ENCODE results near the gene POLD2.
A peak's percentile ranks its signal among the peaks of the same experiment; 100 is the strongest.

The POLD2 gene

GRCh38 chr7:44103923-44104859 lies 19.2 kb downstream of the POLD2 start, which contains the start of gene AEBP1:
AEBP1 (plus strand) TSS chr7:44104345; CDS start chr7:44104666, 321 bp downstream.
- FAIRE-seq (no peak), DNase-seq (ENCODE audit: extremely low spot score, insufficient read length, low read depth) (no peak)

- DNase-seq (ENCODE audit: extremely low spot score, insufficient read length, low read depth): no peak
- FAIRE-seq: no peak
Measured at GRCh38 chr7:44103566-44103922, 19.8 kb downstream of the POLD2 start.

- no peak for DNase-seq (ENCODE audit: extremely low spot score, insufficient read length, low read depth)
- FAIRE-seq: no peak
Measured at GRCh38 chr7:44102846-44103565, 20.3 kb downstream of the POLD2 start.

- no peak for FAIRE-seq
- no peak for DNase-seq (ENCODE audit: extremely low spot score, insufficient read length, low read depth)
Measured at GRCh38 chr7:44101966-44102845, 21.1 kb downstream of the POLD2 start.

DNA sequence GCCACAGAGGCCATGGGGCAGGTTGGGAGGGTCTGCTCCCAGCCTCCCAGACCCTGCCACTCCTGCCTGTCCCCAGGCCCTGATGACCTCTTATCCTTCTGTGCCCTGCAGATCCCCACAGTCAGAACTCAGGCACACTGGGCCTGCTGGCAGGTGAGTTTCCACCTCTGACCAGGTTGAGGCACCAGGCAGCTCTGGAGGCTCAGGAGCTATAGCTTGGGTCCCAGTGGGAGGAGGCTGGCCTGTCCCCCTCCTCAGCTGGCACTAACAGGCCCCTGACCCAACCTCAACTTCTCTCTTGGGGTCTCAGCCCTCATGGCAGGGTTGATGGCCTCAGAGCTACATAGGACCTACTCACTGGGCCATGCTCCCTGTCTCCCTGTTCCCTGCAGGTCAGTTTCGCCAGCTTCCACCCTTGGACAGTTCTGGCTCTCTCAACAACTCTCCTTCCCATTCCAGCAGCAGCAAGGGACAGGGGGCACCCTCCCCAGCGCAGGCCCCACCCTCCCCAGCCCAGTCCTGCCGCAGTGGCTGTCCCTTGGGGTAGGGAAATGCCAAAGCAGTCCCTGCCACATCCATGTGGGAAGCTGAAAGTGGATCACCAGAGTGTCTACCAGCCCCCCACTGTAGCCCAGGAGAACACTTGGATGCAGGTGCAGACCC lies 21.9 kb downstream of the POLD2 start:
- DNase-seq (ENCODE audit: extremely low spot score, insufficient read length, low read depth) (no peak), FAIRE-seq (no peak)

GRCh38 chr7:44100458-44101302 lies 22.7 kb downstream of the POLD2 start:
- FAIRE-seq (no peak), DNase-seq (ENCODE audit: extremely low spot score, insufficient read length, low read depth) (no peak)

DNA sequence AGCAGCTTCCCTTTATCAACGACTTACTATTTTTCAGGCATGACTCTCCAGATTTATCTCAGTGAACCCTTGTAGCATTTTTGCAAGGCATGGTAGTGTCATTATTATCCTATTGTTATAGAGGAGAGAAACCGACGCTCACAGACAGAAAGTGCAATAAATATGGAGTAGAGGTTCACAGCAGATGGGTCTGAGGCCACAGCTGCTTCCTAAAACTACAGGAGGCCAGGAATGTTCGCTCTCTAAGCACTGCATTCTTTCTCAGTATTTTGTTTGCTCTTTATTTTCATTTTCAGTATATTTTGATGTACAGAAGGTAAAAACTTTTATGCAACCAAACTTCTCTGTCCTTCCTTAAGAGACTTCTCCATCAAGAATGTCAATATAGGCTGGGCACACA lies 23.7 kb downstream of the POLD2 start:
- FAIRE-seq: no peak

DNA sequence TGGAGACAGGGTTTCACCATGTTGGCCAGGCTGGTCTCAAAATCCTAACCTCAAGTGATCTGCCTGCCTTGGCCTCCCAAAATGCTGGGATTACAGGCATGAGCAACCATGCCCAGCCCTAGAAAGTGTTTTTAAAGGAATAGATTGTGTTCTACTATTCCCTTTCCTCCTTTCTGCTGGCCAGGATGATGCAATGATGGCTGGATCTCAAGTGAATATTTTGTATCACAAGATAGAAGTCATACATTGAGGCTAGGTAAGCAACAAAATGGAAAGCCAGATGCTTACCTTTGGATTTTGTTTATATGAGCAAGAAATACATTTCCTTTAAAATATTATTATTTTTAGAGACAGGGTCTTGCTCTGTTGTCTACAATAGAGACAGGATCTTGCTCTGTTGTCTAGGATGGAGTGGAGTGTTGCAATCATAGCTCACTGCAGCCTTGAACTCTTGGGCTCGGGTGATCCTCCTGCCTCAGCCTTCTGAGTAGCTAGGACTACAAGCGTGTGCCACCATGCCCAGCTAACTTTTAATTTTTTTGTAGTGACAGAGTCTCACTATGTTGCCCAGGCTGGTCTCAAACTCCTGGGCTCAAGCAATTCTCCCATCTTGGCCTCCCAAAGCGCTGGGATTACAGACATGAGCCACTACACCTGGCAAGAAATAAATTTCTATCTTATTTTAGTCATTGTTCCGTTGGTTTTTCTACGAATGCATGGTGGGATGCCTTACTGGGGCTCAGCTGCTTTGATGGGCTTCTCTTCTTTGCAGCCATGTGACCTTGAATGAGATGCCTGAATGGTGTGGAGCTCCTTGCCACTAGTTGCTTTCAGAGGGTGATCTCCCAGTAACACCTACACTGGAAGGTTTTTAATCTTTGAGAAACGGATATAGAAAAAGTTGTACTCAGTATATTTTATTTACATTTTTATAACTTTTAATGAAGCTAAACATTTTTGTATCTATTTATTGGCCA lies 25.0 kb downstream of the POLD2 start:
- DNase-seq (ENCODE audit: extremely low spot score, insufficient read length, low read depth) (no peak), FAIRE-seq (no peak)

More for the DNA sequence above, 23.7 kb downstream of the POLD2 start:
- no peak for DNase-seq (ENCODE audit: extremely low spot score, insufficient read length, low read depth)

DNA sequence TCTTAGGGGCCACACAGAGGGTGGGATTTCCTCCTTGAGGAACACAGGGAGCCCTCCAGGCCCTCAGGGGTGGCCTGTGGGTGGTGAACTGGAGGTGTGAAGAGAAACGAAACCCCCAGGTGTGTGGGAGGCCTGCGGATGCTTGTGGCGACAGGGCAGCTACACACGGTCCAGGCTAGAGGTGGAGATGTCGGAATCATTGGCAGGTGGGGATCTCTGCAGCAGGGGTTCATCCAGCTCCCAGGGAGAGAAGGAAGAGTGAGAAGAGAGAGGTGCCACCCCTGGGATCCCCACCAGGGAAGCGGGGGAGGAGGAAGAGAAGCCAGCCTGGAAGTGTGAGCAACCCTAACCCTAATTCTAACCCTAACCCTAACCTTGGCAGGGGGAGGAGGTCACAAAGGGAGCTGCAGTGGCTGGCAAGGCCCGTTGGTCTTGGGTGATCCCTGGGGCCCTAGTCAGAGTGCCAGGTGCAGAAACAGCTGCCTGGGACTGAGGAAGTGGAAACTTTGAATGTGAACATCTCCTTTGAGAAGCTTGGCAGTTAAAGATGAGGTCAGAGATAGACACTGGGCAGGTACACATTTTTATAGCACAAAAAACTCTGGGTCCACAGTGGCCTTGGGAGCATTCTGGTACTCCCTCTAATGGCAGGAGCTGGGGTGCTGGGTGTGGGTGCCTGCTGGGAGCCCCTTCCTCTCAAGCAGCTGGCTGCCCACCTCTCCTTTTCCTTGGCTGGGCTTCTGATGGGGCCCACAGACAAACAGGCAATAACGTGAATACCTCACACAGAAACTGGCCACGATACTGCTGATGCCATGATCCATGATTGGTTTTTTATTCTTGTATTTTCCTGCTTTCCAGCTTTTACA lies 26.1 kb downstream of the POLD2 start:
- DNase-seq (ENCODE audit: extremely low spot score, insufficient read length, low read depth) (no peak), FAIRE-seq (peak; percentile 80)

GRCh38 chr7:44096326-44096881 lies 26.9 kb downstream of the POLD2 start:
- no peak for DNase-seq (ENCODE audit: extremely low spot score, insufficient read length, low read depth)
- FAIRE-seq: no peak

DNA sequence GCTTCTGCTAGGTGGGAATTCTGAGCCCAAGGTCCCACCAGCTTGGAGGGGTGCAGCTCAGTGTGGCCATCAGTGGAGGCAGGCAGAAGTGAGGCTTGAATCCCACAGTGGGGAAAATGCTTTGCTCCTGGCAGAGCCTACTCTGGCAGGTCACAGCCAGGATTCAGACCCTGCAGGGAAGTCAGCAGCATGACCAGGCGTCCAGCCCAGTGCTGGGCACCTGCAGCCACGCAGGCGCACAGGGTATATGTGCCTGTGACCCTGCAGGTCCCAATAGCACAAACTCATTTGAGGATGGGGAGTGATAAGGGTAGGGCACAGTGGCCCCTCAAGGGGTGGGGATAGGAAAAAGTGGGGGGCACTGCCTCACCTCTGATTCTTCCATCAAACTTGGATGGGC lies 27.6 kb downstream of the POLD2 start:
- FAIRE-seq (no peak), DNase-seq (ENCODE audit: extremely low spot score, insufficient read length, low read depth) (no peak)

GRCh38 chr7:44094883-44095592 lies 28.3 kb downstream of the POLD2 start:
- FAIRE-seq (no peak), DNase-seq (ENCODE audit: extremely low spot score, insufficient read length, low read depth) (no peak)

DNA sequence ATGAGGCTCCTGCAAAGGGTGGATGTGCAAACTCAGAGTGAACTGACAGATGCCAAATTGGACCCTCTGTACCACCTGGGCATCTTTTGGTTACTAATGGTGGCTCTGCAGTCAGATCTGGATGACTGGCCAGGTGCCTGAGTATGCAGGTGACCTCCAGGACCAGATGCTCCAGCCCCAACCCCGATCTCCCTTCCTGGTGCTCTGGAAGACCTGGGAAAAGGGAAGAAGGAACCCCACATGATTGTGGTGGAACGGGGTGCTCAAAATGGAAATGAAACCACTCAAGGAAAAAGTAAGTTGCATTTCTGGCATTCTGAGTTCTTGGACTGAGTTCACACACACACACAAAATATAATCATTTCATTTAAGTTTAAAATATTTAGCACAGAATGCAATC lies 29.0 kb downstream of the POLD2 start:
- FAIRE-seq (no peak), DNase-seq (ENCODE audit: extremely low spot score, insufficient read length, low read depth) (no peak)

DNA sequence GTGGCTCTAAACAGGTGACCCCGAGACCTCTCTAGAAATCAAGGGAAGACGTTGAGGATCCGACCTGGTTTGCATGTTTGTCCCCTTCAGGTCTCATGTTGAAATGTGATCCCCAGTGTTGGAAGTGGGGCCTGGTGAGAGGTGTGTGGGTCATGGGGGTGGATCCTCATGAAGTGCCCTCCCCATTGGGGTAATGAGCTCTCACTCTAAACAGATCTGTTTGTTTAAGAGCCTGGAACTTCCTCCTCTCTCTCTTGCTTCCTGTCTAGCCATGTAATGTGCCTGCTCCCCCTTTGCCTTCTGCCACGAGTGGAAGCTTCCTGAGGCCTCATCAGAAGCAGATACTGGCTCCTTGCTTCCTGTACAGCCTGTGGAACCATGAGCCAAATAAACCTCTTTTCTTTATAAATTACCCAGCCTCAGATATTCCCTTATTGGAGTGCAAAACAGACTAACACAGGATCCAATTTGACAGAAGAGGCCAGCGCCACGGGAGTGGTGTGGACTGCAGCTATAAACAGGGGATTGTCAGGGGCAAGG lies 30.2 kb downstream of the POLD2 start:
- FAIRE-seq (no peak), DNase-seq (ENCODE audit: extremely low spot score, insufficient read length, low read depth) (no peak)

- FAIRE-seq: no peak
- no peak for DNase-seq (ENCODE audit: extremely low spot score, insufficient read length, low read depth)
Measured at GRCh38 chr7:44087911-44088838, 35.2 kb downstream of the POLD2 start.
